Measurements from ENCODE around the gene B3GNT5. TPM values are rescaled to one million over a fixed set of nuclear protein-coding genes. Genes with fewer than 3 reads are reported as not detected.

Gene B3GNT5
- total and polyA plus RNA-seq, 9 of the 15 experiments (the other 6 are each of a cell fraction or from before 2014, with no cell fraction given): 8.8 to 23.8 (median 14.4) TPM

GRCh38 chr3:183287301-183287971 lies 34.4 kb downstream of the B3GNT5 start (continued):
- TF ChIP-seq ATF4 (CRISPR knock-in tag; IDR thresholded peaks at IDR 0.05) (peak; percentile 83), EGR1 (conservative IDR thresholded peaks at IDR 0.05) (no peak), SPI1 (IDR thresholded peaks at IDR 0.05; ENCODE audit: borderline replicate concordance, low read depth, low read length) (no peak), PTBP1 (IDR thresholded peaks at IDR 0.05; ENCODE audit: low read depth, low read length) (no peak), YY1 (IDR thresholded peaks at IDR 0.05; ENCODE audit: borderline replicate concordance in 1 of 3, control insufficient read depth in 1 of 3, extremely low read depth in 1 of 3, insufficient read depth in 3 of 3, insufficient read length in 1 of 3, insufficient replicate concordance in 2 of 3, low read depth in 1 of 3, low read length in 2 of 3) (no peak), FOXA3 (CRISPR knock-in tag; conservative IDR thresholded peaks at IDR 0.05 in 1 of 2, IDR thresholded peaks at IDR 0.05 in 1 of 2) (no peak; a peak in 1 of 4 replicates), RBM25 (IDR thresholded peaks at IDR 0.05; ENCODE audit: low read depth, low read length, severe bottlenecking) (no peak), ATF1 (CRISPR knock-in tag; IDR thresholded peaks at IDR 0.05) (no peak), ATF1 (tag; IDR thresholded peaks at IDR 0.05) (peak; percentile 64), ZSCAN29 (IDR thresholded peaks at IDR 0.05) (no peak), CBX1 (IDR thresholded peaks at IDR 0.05; ENCODE audit: low read depth) (no peak), ZNF407 (IDR thresholded peaks at IDR 0.05; ENCODE audit: low read depth) (no peak), POU5F1 (IDR thresholded peaks at IDR 0.05; ENCODE audit: borderline replicate concordance, low read depth, low read length, partially characterized antibody) (no peak)
